ENCODE data around the gene NXPH2.
"Not testable (repeated sequence)": the region's sequence is repeated elsewhere in the genome, so short reads cannot be mapped to it uniquely, and the experiment has no call there.

The NXPH2 gene

DNA sequence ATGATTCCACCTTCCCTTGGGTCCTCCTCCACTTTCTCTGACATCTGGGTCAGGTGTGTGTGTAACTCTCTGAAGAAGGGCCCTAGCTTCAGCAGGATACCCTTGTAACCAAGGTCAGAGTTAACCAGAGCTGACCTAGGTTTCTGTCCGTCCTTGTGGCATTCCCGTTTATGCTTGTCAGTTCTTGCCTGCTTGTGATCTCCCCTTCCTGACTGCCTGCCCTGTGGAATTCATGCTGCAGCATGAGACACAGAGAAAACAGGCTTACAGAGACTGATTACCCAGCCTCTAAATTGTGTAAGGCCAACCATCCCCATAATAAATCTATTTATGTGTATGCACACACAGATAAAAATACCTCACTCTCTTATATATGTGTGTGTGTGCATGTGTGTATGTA is 22.8 kb downstream of the NXPH2 start:
- no peak for DNase-seq (ENCODE audit: low read depth in 2 of 2)

DNA sequence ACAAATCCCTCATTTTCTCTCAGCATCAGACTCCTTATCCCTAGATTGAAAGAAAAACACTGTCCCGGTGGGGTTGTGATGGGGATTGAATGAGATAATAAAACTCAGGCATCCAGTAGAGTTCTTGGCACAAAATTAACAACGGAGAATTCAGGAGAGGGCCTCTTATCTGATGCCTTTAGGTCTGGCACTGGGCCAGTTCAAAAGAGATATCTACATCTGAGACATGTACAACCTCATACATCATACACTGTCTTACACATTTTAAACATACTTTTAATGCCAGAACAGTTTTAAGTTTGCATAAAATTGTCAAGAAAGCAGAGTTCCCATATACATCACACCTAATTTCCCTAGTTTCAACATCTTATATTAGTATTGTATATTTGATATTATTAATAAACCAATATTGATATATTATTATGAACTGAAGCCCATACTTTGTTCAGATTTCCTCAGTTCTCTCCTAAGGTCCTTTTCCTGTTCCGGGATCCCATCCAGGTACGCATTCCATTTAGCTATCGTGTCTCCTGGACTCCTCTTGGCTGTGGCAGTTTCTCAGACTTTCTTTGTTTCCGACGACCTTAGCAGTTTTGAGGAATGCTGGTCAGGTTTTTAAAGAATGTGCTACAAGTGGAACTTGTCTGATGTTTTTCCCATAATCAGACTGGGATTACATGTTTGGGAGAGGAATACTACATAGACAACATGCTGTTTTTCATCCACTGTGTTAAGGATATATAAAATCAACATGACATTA is 27.8 kb downstream of the NXPH2 start:
- DNase-seq (ENCODE audit: low read depth in 2 of 2): no peak

DNA sequence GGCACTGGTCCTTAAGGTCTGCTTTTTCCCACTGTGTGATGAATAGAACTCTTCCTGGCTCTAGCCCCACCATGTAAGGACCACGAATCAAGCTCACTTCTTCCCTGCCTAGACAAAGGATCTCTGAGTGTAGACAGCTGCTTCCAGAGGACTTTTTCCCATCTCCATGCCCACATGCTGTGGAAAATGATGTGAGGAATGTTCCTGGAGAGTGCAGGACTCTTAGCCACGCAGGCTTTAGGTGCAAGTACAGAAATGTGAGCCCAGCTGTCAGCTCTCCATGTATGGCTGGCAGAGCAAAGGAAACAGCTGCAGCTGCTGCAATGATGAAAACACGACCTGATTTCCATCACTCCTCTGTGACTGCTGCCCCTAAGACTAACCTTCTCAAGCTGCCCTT is 35.5 kb downstream of the NXPH2 start:
- no peak for DNase-seq (ENCODE audit: low read depth in 2 of 2)

DNA sequence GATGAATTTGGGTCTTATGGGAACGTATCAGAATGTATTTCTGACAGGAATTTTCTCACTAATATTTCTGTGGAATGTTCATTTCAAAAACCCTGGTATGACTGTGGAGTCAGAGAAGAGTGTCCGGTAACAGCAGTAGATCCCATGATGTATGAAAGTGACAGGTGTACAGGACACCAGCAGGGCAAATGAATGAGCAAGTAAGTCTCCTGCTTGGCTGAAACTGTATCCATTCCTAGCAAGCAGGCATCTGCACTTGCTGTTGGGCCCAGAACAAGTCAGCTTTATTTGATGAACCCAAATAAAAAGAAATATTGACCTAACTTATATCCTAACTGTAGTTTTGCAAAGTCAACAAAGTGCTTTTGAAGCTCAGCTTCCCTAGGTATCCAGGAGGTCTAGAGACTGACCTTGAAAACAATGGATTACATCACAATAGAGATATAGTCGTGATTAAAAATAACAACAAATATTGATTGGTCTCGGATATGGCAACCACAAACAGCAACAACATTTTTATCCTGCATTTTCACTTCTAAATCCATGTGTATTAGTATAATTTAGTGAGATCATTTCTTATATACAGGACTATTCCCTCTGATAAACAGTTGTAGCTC is 37.6 kb downstream of the NXPH2 start:
- DNase-seq (ENCODE audit: low read depth in 2 of 2): no peak

DNA sequence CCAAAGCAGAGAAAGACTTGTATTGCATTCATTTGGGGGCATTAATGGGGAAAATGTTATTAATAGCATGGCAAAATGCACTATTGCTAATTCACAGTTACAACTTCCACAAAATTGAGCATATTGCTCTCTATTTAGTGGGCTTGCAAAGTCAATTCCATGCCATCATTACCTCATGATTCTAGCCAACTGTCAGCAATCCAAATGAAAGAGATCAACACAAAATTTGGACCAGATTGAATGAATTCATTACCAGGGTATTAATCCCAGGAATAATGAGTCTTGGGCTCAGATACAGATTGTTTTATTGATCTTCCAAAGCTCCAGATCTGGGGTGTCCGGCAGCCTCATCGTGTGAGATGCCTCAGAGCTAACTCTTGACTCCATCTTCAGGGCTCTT is 38.3 kb downstream of the NXPH2 start:
- DNase-seq (ENCODE audit: low read depth in 2 of 2): no peak

DNA sequence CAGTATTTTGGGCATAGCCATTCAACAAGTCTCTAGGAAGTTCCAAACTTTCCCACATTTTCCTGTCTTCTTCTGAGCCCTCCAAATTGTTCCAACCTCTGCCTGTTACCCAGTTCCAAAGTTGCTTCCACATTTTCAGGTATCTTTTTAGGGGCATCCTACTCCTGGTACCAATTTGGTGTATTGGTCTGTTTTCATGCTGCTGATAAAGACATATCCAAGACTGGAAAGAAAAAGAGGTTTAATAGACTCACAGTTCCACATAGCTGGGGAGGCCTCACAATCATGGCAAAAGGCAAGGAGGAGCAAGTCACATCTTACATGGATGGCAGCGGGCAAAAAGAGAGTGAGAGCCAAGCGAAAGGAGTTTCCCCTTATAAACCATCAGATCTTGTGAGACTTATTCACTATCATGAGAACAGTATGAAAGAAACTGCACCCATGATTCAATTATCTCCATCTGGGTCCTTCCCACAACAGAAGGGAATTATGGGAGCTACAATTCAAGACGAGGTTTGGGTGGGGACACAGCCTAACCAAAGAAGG is 43.1 kb downstream of the NXPH2 start:
- DNase-seq (ENCODE audit: low read depth in 2 of 2): not testable (repeated sequence)

DNA sequence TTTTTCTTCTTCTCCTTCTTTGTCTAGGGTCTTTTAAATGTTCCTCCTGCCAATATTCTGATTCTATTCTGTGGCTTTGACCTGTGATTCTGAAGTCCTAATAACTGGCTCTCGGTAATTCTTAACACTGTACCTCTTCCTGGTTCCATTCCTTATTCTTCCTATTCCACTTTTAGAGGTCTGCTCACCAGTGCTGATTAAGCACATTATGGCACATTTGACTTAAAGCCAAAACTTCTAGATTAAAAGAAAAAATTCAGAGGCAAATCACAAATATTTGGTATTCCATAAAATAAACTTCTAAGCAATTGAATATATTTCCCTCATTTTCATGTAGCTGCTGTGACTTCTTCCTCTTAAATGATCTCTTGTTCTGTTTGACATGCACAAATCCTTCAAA is 47.5 kb downstream of the NXPH2 start:
- no peak for DNase-seq (ENCODE audit: low read depth in 2 of 2)

DNA sequence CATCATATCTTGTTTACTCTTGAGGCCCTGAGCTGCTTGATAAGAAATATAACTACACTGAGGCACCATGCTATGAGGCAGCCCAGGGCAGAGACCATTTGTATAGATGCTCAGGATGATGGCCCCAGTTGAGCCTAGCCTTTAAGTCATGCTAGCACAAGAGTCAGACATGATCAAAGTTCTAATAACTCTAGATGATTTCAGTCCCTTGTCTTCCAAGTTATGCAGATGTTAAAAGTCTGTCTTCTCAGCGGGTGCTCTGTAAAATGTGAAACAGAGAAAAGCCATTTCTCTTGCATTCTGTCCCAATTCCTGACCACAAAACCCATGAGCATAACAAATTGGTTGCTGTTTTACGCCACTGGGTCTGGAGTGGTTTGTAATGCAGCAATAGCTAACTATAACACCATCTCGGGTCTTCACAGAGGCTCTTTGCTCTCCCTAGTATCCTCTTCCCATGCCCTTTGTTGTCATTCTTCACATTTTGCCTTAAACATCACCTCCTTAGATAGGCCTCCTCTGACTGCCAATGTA is 49.6 kb downstream of the NXPH2 start:
- no peak for DNase-seq (ENCODE audit: low read depth in 2 of 2)

DNA sequence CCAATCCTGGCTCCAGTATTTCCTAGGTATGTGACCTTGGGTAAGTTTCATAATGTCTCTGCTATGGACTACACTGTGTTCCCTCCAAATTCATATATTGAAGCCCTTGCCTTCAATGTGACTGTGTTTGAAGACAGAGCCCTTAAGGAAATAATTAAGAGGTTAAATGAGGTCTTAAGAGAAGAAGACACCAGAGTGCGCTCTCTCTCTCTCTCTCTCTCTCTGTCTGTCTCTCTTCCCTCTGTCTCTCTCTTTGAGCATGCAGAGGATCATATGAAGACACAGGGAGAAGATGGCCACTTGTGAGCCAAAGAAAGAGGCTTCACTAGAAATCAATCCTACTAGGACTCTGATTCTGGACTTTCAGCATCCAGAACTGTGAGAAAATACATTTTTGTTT is 52.2 kb downstream of the NXPH2 start:
- DNase-seq (ENCODE audit: low read depth in 2 of 2): no peak

DNA sequence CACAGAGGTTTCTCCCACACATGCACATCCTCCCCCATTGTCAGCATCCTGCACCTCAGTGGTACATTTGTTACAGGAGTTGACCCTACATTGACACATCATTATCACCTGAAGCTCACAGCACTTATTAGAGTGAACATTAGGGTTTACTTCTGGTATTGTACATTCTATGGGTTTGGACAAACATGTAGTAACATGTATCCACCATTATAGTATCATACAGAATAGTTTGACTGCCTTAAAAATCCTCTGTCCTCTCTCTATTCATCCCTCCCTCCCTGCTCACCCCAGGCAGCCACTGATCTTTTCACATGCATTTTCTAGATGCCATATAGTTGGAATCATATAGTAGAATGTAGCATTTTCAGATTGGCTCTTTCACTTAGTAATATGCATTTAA is 53.5 kb downstream of the NXPH2 start:
- no peak for DNase-seq (ENCODE audit: low read depth in 2 of 2)

DNA sequence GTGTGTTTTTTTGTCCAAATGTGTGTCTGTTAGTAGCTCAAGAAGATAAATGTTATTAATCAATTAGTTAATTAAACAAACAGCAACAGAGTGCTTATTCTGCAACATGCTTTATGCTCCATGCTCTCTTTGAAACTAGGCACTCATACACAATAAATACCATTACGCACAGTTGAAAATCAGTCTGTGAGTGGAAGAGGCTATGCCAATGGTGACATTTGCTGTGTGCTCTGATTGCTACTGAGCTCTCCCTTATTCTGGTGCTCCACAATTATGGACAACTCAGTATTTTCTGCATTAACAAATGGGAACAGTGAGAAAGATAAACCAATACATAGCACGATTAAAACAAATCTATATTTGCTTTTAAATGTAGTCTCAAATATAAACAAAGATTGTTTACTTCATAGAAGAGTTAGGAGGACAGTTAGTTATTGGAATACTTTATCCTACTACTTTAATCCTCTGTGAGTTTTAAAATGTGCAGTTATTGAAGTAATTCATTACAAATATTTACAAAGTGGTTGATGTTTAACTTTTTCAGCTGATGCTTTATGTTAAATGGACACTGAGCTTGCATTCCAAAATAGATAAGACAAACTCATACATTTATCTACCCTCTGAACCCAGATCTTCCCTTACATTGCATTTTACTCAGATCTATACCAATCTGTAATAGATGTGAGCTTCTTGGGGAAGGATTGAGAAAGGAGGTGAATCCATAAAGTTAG is 55.3 kb downstream of the NXPH2 start:
- DNase-seq (ENCODE audit: low read depth in 2 of 2): no peak

DNA sequence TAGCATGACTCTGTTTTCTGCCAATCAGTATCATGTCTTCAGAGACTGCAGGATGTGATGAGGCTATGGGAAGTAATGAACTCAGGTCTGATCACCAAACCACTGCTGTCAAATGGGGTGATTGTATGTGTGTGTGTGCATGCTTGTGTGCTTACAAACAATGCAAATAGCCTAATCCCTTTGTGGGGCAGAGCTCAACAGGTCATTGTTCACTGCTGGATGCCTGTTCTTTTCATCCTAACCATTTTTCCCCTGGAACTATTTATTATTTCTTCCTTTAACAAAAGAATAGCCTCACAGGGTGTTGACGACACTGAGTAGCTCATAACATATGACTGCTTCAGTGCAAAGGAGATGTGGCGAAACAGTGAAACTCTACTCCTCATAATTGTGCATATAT is 55.9 kb downstream of the NXPH2 start:
- DNase-seq (ENCODE audit: low read depth in 2 of 2): no peak

DNA sequence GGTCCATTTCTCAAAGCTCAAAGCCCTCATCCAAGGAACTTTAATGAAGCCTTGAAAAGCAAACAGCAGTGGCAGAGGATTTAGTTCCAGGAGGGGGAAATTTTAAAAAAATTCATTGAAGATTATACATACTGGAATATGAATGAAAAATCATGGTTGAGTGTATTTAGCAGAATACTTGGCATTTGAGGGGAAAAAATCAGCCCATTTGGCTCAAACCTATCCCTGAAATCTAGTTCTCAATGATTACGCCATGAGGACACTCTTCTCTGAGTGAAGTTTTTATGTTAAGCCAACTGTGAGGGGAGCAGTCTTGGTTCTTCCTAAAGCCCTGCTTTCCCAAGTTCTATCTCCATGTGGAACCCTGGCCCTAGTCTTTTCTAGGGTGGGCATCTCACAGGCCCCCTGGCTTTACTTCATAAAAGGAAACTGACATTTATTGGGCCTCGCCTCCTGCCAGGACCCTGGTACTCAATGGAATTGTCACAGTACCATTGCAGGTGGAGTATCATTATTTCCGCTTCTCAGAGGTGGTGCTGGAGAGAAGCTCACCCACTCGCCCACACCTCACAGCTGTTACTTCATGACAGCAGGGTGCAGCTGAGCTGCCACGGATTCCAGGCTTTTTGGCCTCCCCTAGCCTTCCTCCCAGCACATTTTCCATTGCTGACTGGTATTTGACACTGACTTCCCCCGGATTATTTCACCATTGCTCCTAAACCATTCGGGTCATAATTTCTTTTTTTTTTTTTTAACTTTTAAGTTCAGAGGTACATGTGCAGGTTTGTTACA is 56.8 kb downstream of the NXPH2 start:
- no peak for DNase-seq (ENCODE audit: low read depth in 2 of 2)

DNA sequence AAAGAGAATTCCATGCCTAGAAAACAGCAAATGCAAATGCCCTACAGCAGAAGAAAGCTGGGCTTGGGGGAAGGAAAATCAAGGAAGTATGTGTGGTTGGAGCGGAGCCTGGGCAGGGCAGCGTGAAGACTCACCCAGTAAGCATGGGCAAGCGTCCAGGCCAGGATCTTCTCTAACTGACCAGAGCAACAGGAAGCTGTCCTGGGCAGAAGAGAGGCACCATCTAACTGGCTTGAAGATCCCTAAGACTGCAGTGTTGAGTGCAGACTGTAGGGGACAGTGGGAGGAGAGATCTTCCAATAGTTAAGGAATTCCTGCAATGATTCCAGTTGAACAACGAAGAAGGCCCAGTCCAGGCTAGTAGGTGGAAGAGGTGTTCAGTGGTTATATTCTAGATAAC is 57.9 kb downstream of the NXPH2 start:
- DNase-seq (ENCODE audit: low read depth in 2 of 2): no peak

DNA sequence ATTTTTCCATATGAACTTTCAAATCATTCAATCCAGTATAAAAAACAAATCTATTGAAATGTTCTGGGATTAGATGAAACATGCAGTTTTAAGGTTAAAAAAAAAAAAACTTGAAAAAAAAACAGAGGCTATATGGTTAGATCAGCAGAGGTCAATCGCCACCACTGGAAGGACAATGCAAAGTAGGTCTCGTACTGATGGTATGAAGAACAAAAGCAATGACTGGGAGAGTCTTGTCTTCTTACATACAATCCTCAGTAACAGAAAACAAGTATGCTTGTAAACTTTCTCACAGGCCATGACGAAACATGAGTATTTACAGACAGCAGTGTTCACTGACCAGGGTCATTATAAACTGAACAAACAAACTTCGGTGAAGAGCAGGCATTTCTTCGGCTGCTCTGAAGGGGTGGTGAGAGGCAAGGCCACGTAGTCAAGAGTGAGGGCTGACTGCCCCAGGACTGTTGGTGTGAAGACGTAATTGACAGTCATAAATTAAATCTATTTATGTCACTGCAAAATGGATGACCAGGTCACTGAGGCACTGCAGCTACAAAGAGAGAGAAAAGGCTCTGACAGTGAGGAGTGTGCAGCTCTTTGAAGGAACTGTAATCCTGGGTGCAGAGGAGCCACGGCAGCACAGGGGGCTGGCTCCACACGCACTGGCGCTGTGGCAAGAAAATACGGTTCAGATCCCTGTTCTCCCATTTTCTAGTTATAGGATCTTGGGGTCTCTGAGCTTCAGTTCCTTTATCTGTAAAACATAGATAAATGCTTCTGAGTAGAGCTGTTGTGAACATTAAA is 60.0 kb downstream of the NXPH2 start:
- no peak for DNase-seq (ENCODE audit: low read depth in 2 of 2)

DNA sequence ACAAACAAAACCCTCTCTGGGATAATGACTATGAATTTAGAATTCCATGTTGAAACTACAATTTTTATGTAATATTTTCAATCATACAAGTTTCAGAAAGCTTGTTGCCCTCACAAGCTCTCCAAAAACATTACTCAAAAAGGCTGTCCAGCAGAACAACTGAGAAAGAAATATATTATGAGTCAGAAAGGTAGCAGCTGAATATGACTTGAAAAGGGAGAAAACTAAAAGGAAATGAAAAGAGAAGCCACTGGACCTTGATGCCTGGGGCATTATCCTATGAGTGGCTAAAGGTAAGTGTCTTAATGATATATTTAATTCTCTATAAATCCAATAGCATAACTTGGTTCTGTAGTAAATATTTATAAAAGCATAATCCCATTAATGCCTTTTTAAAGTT is 61.8 kb downstream of the NXPH2 start:
- DNase-seq (ENCODE audit: low read depth in 2 of 2): no peak

DNA sequence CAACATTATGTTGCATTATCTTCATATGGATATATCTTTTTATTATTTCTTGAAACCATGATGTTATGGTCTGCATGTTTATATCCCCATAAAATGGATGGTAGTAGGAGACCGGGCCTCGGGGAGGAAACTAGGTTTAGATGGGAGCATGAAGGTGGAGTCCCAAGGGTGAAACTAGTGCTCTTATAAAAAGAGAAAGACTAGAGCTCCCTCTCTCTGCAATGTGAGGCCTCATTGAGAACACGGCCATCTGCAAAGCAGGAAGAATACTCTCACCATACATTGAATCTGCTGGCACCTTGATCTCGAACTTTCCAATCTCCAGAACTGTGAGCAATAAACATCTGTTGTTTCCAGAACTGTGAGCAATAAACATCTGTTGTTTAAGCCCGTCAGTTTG is 64.0 kb downstream of the NXPH2 start:
- no peak for DNase-seq (ENCODE audit: low read depth in 2 of 2)

DNA sequence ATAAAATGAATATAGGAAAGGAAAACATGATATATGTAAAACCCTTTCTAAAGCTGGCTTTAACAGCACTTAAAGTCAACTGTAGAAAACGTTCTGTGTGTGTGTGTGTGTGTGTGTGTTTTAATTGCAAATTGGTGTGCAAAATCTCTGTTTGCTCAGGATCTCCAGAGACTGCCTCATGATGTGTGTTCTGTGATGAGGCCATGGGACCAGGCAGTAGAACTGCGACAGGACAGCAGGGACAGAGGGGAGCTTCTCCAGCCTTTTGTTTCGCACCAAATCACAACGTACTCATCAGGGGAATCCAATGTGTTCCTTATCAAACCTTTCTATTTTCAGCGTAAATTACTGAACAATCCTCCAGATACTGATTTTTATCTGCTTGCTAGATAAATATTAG is 66.7 kb downstream of the NXPH2 start:
- DNase-seq (ENCODE audit: low read depth in 2 of 2): no peak

DNA sequence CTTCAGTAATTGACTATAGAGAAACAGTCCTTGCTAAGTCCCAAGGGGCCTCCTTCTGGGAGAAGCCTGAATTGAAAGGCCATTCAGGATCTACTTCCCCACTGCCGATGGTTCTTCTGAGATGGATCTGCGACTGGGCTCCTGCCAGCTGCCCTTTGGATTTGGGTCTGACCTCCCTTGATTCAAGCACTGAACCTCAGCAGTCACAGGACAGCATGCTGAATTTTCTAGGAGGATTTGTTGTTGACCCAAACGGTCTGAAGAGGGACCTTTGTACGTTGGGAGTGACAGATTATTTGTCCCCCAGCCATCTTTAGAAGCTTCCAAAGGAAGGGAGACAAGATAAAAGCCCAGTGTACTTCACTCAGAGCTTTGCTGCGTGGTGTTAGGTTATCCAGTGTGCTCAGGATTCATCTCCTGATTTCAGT is 67.1 kb downstream of the NXPH2 start:
- no peak for DNase-seq (ENCODE audit: low read depth in 2 of 2)

DNA sequence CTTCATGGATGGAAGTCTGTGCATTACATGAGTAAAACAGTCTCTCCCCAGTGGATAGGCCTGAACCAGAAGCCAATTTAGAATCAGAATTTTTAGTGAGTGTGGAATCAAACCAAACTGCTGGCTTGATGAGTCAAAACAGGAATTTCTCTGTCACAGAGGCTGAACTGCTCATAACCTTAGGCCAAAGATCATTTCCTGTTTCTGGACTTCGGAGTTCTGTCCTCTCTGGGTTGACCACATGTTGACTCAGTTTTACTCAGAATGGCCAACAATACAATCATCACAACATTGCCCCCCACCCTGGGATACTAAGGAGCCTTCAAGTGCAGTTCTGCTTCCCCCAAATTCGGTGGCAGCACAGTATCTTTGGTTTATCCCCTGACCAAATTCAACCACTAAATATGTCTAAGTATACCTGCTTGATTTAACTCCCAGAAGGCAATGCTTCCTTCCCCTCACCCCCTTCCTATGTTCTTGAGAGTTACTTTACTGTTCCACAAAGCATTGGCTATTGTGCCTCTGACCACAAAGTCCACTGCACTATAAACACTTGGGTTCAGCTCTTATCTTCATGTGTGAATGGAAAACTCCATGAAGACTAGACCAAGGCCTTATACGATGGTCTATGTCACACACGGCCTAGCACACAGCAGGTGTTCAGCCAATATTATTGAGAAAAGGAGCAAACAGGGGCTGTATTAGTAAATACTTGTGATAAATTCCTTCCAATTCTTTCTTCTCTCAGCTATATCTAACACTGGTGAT is 67.8 kb downstream of the NXPH2 start:
- DNase-seq (ENCODE audit: low read depth in 2 of 2): no peak
